ENCODE data around the gene SEC14L1.

The SEC14L1 gene

GRCh38 chr17:77127735-77128361, 12.9 kb upstream of the SEC14L1 start:
- no peak for DNase-seq (ENCODE audit: extremely low read depth, low read depth)
- TF ChIP-seq CTCF (IDR thresholded peaks at IDR 0.05; ENCODE audit: low read depth, low read length) = no peak

GRCh38 chr17:77128896-77129567, 11.7 kb upstream of the SEC14L1 start:
- TF ChIP-seq CTCF (IDR thresholded peaks at IDR 0.05; ENCODE audit: low read depth, low read length) = no peak
- DNase-seq (ENCODE audit: extremely low read depth, low read depth) = no peak

GRCh38 chr17:77129568-77130301, 11.0 kb upstream of the SEC14L1 start:
- TF ChIP-seq CTCF (IDR thresholded peaks at IDR 0.05; ENCODE audit: low read depth, low read length) = no peak
- no peak for DNase-seq (ENCODE audit: extremely low read depth, low read depth)

- TF ChIP-seq CTCF (IDR thresholded peaks at IDR 0.05; ENCODE audit: low read depth, low read length) = no peak
- DNase-seq (ENCODE audit: extremely low read depth, low read depth) = no peak
These were observed 10.2 kb upstream of the SEC14L1 start for GRCh38 chr17:77130525-77130924.

GRCh38 chr17:77131904-77132303, 8.9 kb upstream of the SEC14L1 start:
- no peak for DNase-seq (ENCODE audit: extremely low read depth, low read depth)
- no peak for TF ChIP-seq CTCF (IDR thresholded peaks at IDR 0.05; ENCODE audit: low read depth, low read length)

- TF ChIP-seq CTCF (IDR thresholded peaks at IDR 0.05; ENCODE audit: low read depth, low read length) = no peak
- no peak for DNase-seq (ENCODE audit: extremely low read depth, low read depth)
These were observed 8.2 kb upstream of the SEC14L1 start for GRCh38 chr17:77132411-77133086.
